ENCODE measurements around the gene FAM83E.

DNA sequence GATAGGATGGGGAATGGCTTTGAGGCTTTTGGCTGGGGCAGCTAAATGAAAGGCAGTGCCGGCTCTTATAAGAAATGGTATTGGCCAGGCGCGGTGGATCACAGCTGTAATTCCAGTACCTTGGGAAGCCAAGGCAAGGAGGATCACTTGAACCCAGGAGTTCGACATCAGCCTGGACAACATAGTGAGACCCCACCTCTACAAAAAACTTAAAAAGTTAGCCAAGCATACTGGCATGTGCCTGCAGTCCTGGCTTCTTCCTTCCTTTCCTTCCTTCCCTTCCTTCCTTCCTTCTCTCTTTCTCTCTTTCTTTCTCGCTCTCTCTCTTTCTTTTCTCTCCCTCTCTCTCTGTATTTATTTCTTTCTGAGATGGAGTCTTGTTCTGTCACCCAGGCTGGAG lies 28.0 kb upstream of the FAM83E start:
- TF ChIP-seq, protein P1, sequence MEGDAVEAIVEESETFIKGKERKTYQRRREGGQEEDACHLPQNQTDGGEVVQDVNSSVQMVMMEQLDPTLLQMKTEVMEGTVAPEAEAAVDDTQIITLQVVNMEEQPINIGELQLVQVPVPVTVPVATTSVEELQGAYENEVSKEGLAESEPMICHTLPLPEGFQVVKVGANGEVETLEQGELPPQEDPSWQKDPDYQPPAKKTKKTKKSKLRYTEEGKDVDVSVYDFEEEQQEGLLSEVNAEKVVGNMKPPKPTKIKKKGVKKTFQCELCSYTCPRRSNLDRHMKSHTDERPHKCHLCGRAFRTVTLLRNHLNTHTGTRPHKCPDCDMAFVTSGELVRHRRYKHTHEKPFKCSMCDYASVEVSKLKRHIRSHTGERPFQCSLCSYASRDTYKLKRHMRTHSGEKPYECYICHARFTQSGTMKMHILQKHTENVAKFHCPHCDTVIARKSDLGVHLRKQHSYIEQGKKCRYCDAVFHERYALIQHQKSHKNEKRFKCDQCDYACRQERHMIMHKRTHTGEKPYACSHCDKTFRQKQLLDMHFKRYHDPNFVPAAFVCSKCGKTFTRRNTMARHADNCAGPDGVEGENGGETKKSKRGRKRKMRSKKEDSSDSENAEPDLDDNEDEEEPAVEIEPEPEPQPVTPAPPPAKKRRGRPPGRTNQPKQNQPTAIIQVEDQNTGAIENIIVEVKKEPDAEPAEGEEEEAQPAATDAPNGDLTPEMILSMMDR (IDR thresholded peaks at IDR 0.05; ENCODE audit: poor library complexity, severe bottlenecking), result no peak
- no peak for TF ChIP-seq POLR2AphosphoS5 (IDR thresholded peaks at IDR 0.05)
- TF ChIP-seq, protein P2, sequence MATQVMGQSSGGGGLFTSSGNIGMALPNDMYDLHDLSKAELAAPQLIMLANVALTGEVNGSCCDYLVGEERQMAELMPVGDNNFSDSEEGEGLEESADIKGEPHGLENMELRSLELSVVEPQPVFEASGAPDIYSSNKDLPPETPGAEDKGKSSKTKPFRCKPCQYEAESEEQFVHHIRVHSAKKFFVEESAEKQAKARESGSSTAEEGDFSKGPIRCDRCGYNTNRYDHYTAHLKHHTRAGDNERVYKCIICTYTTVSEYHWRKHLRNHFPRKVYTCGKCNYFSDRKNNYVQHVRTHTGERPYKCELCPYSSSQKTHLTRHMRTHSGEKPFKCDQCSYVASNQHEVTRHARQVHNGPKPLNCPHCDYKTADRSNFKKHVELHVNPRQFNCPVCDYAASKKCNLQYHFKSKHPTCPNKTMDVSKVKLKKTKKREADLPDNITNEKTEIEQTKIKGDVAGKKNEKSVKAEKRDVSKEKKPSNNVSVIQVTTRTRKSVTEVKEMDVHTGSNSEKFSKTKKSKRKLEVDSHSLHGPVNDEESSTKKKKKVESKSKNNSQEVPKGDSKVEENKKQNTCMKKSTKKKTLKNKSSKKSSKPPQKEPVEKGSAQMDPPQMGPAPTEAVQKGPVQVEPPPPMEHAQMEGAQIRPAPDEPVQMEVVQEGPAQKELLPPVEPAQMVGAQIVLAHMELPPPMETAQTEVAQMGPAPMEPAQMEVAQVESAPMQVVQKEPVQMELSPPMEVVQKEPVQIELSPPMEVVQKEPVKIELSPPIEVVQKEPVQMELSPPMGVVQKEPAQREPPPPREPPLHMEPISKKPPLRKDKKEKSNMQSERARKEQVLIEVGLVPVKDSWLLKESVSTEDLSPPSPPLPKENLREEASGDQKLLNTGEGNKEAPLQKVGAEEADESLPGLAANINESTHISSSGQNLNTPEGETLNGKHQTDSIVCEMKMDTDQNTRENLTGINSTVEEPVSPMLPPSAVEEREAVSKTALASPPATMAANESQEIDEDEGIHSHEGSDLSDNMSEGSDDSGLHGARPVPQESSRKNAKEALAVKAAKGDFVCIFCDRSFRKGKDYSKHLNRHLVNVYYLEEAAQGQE (IDR thresholded peaks at IDR 0.05; ENCODE audit: borderline replicate concordance), result no peak
- TF ChIP-seq SMC3 (conservative IDR thresholded peaks at IDR 0.05; ENCODE audit: poor library complexity), result no peak
- TF ChIP-seq RAD21 (conservative IDR thresholded peaks at IDR 0.05), result no peak
- TF ChIP-seq EZH2 (IDR thresholded peaks at IDR 0.05; ENCODE audit: borderline replicate concordance, insufficient read depth, low read length, poor library complexity, severe bottlenecking), result no peak

Measured in neural cell (in vitro differentiated cells).